Fibroblast of peridontal ligament (primary cell): ENCODE results near the gene WDR88.
"Not testable (repeated sequence)": the region's sequence is repeated elsewhere in the genome, so short reads cannot be mapped to it uniquely, and the experiment has no call there.

Source experiments
- DNase-seq: peaks from one replicate; pipeline ENCODE4 v3.0.0-alpha.2; 2010; ENCODE audit errors: extremely low read depth

Gene WDR88

DNA sequence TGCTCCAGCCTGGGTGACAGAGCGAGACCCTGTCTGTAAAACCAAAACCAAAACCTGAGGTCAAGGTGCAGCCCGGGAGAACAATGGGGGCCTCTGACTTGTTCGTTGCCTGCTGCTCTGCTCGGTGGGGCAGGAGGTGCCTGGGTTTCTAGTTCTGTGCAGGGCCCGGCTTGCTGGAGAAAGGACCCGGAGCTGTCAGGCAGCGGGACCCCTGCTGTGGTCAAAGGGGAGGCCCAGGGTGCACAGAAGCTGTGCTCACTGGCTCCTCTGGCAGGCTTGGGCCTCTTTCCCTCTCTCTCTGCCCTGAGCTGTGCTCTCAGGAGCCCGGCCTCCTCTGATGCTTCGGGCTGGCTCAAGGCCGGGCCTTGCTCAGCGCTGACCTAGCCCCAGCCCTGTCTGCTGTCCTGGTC is 65.7 kb downstream of the WDR88 start:
- DNase-seq, result no peak

DNA sequence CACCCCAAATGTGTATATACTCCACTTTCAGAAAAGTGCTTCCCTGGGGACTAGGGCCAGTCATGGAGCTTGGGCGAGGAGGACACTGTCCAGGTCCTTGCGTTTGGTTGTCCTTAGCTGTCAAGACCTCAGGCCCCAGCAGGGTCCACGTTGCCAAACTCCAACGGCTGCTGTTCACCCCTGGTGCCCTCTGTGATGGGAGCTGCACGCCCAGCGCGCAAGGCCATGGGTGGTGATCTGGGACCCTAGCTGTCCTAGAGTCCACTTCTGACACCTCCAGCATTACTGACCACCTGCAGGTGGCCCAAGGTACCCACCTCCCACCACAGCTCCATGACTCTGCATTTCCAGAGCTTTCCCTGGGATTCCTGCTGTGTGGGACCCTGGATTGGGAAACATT is 66.3 kb downstream of the WDR88 start:
- DNase-seq, result no peak

DNA sequence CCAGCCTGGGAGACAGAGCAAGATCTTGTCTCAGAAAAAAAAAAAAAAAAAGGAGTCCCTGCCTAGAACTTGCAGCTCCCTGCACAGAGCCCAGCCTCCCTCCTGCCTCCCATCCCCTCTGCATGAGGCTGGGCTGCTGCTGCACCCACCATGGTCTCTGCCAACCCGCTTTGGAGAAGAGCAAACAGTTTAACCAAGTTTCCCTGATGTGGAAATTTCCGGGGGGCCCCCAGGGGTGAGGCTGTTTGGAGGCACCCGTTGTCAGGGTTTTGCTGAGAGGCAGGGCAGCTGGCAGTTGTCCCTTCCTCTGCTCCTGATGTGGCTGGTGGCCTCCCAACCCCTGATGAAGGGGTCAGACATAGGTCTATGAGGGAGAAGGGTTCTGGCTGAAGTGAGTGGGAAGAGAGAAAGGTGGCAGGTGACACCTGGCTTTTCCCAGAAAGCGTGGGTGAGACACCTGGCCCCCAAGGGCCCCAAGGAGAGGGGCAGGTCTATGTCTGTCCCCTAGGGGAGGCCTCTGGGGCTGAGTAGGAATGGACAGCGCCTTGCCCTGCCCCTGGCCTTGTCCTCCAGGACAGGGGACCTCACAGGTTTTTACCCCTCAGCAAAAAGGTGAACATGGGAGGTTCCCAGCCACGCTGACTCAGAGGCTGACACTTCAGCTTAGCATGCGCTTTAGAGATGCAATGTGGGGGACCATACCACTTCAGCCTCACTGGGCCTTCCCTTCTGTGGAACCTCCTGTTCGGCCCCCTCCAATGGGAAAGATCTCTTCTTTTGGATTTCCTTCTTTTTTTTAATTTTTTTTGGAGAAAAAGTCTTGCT is 67.7 kb downstream of the WDR88 start:
- DNase-seq, result no peak

DNA sequence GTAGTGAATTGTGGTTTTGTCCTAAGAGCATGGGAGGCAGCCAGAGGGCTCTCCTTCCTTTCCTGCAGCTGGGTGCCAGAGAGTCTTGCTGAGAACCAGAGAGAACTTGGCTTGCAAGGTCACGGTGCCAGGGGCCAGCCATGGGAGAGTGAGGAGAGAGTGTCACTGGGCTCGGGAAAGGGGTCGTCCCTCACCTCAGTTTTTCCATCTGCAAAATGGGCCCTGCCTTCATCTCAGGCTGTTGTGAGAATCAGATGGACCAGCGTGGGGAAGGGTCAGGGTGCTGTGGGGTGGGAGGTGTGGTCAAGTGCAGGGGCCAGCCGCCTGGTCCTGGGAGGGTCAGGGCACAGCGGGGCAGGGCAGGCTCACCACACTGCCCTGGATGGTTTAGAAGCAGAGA is 69.6 kb downstream of the WDR88 start:
- DNase-seq, result no peak

DNA sequence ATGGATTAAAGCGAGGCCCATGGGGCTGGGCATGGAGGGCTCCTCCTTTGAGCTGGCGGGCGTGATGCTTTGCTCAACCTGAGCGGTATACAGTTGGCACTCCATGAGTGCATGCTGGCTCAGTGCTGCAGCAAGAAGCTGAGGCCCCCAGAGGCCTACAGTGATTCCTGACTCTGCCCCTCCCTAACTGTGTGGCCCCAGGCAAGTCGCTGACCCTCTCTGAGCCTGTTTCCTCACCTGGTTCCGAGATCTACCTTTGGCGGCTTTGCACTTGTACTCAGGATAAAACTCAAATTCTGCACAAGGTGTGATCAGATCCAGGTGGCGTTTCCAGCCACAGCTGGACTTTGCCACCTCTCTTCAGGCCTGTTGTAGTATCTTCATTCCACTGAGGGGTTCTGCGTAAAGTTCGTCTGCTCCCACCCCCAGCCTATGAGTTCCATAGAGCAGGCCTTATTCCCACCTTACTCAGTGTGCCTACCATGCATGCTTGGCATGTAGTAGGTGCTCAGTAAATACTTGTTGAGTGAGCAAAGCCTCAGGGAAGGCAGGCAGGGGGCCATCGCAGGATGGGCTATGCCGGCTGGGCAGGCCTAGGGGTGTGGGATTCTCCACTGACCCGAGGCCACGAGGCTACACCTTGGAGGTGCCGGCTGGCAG is 70.1 kb downstream of the WDR88 start:
- no peak for DNase-seq

DNA sequence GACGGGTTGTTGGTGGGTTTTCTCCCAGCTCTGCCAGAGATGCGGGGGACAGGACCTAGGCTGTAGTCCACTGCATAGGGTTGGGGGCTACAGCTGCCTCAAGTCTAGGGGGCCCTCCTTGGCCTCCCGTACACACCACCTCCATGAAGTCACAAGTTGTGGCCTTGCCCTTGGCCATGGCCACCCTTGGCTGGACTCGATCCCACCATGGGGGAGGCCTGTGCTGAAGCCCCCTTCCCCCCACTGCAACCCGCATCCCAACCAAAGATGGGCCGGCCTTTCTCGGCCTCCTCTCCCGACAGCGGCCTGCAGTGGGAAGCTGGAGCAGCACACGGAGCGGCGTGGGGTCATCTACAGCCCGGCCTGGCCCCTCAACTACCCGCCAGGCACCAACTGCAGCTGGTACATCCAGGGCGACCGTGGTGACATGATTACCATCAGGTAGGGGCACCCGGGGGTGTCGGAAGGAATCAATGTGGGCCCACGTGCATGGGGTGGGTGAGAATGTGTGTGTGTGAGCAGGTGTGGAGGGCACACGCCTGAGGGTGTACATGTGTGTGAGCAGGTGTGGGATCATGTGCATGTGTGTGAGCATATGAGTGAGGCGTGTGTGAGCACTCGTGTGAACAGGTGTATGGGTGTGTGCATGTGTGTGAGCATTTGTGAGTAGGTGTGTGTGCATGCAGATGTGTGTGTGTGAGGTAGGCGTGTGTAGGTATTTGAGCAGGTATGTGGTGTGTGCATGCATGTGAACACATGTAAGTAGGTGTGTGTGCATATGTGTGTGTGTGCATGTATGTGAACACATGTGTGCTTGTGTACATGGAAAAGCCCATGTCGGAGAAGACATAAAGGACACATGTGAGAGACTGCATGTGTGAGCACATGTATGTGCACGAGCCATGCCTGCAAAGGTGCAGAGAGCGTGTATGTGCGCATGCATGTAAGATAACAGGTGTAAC is 70.9 kb downstream of the WDR88 start:
- DNase-seq, result no peak

DNA sequence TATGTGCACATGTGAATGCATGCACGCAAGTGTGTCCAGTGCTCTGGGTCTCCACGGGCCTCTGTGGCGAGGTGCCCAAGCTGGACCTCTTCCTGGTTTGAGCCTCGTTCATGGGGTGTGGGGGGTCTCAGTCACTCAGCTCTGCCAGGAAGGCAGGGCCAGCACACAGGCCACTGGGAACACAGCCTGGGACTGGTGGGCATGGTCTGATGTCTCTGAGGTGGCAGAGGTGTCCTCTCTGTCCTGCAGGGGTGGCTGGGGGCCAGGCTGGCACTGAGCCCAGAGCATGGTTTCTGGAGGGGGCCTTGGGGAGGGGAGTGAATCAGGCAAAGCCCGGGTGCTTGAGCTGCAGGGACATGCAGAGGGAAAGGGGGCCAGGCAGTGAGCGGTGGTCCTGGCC is 71.6 kb downstream of the WDR88 start:
- DNase-seq, result no peak

DNA sequence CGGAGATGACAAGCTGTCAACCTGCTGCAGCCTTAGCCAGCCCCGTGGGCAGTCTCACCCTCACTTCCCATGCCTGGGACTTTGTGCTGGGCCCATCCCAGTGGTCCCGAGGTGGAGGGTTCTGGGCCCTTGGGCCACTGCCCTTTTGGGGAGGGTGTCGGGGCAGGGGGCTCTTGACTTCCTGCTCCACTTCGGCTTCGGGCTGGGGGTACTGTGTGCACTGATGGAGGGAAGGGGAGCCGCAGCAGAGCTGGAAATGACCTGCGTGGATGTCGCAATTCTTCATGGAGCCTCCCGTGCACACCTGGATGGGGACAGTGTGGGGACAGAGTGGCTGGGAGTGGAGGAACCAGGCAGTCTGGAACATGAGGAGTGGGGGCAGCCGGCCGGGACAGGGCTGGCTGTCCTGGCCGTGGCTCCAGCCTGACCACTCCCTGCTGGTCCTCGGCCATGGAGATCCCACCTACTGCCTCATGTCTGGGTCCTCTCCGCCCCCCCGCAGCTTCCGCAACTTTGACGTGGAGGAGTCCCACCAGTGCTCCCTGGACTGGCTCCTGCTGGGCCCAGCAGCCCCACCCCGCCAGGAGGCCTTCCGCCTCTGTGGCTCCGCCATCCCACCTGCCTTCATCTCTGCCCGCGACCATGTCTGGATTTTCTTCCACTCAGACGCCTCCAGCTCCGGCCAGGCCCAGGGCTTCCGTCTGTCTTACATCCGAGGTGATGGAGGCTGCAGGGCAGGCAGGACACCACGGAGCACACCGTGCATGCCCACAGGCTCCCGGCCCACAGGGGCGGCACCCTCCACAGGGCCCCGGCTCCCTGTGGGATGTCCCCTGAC is 72.4 kb downstream of the WDR88 start:
- DNase-seq, result no peak

DNA sequence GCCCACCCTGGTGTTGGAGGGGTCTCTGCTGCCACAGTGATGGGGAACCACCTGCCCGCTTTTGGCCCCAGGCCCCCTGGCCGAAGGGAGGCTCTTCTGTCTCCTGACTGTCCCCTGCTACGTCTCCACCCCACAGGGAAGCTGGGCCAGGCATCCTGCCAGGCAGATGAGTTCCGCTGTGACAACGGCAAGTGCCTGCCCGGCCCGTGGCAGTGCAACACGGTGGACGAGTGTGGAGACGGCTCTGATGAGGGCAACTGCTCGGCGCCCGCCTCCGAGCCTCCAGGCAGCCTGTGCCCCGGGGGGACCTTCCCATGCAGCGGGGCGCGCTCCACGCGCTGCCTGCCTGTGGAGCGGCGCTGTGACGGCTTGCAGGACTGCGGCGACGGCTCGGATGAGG is 73.2 kb downstream of the WDR88 start:
- no peak for DNase-seq

DNA sequence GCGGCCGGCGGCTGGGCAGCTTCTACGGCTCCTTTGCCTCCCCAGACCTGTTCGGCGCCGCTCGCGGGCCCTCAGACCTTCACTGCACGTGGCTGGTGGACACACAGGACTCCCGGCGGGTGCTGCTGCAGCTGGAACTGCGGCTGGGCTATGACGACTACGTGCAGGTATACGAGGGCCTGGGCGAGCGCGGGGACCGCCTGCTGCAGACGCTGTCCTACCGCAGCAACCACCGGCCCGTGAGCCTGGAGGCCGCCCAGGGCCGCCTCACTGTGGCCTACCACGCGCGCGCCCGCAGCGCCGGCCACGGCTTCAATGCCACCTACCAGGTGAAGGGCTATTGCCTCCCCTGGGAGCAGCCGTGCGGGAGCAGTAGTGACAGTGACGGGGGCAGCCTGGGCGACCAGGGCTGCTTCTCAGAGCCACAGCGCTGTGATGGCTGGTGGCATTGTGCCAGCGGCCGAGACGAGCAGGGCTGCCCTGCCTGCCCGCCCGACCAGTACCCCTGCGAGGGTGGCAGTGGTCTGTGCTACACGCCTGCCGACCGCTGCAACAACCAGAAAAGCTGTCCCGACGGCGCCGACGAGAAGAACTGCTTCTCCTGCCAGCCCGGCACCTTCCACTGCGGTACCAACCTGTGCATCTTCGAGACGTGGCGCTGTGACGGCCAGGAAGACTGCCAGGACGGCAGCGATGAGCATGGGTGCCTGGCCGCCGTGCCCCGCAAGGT is 73.8 kb downstream of the WDR88 start:
- no peak for DNase-seq

DNA sequence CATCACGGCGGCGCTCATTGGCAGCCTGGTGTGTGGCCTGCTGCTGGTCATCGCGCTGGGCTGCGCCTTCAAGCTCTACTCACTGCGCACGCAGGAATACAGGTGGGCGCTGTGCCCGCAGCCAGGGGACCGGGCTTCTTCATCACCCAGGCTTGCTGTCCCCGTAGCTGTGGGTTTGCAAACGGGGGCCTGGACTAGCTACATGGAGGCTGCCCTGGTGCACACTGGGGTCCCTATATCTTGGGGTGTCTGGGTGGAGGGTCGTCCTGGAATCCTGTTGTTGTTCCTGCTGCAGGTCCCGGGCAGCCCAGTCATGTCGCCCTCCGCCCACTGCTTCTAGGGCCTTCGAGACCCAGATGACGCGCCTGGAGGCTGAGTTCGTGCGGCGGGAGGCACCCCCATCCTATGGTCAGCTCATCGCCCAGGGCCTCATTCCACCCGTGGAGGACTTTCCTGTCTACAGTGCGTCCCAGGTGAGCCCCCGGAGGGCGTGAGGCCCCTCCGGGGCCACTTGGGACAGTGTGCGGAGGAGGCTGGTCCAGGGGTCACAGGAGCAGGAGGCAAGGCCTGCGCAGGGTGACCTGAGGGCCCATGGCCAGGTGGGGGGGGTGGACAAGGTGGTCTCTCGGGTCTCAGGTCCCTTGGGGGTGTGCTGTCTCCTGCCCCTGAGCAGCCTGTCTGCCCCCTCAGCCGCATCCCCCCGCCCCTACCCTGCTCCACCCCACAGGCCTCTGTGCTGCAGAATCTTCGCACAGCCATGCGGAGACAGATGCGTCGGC is 74.5 kb downstream of the WDR88 start:
- no peak for DNase-seq

DNA sequence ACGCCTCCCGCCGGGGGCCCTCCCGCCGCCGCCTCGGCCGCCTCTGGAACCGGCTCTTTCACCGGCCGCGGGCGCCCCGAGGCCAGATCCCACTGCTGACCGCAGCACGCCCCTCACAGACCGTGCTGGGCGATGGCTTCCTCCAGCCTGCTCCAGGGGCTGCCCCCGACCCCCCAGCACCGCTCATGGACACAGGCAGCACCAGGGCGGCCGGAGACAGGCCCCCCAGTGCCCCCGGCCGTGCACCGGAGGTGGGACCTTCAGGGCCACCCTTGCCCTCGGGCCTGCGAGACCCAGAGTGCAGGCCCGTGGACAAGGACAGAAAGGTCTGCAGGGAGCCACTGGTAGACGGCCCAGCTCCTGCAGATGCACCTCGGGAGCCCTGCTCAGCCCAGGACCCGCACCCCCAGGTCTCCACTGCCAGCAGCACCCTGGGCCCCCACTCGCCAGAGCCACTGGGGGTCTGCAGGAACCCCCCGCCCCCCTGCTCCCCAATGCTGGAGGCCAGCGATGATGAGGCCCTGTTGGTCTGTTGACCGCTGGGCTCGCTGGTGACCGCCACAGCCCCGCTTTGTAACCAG is 75.2 kb downstream of the WDR88 start:
- DNase-seq, result no peak

DNA sequence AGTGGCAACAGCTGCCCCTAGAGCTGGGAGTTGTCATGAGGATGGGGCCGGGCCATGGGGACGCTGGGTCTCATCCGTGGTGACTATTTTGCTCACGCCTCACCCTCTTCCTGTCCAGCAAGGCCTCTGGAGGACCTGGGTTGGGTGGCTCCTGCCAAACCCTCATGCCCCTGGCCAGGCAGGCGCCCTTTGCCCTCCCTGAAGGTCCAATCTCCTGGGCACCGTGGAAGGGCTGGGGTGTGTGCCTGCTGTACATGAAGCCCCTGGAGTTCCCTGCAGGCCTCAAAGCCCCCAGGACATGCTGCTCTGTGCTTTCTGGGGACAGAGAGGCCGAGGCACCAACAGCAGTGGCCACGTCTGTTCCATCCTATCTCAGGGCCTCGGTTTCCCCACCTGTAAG is 76.0 kb downstream of the WDR88 start:
- no peak for DNase-seq

DNA sequence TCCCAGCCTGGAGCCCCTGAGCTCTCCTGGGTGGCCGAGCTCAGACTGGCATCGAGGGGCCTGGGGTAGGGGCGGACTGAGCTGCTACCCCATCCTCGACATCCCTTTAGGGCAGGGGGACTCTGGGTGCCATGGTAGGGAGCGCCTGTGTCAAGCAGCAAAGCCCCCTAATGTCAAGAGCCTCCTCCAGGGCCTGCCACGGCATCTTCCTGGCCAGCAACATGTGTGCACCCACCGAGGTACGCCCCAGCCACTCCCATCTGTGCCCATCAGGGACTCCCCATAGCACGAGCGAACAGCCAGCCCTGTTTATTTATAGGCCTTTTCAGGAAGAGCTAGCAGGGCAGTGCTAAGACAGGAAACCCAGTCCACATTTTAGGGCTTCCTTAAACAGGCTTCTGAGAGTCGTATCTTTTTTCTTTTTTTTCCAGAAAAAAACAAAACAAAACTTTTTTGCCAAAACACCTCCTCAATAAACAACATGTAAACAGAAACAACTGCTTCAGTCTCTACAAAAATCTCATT is 76.5 kb downstream of the WDR88 start:
- DNase-seq, result no peak

DNA sequence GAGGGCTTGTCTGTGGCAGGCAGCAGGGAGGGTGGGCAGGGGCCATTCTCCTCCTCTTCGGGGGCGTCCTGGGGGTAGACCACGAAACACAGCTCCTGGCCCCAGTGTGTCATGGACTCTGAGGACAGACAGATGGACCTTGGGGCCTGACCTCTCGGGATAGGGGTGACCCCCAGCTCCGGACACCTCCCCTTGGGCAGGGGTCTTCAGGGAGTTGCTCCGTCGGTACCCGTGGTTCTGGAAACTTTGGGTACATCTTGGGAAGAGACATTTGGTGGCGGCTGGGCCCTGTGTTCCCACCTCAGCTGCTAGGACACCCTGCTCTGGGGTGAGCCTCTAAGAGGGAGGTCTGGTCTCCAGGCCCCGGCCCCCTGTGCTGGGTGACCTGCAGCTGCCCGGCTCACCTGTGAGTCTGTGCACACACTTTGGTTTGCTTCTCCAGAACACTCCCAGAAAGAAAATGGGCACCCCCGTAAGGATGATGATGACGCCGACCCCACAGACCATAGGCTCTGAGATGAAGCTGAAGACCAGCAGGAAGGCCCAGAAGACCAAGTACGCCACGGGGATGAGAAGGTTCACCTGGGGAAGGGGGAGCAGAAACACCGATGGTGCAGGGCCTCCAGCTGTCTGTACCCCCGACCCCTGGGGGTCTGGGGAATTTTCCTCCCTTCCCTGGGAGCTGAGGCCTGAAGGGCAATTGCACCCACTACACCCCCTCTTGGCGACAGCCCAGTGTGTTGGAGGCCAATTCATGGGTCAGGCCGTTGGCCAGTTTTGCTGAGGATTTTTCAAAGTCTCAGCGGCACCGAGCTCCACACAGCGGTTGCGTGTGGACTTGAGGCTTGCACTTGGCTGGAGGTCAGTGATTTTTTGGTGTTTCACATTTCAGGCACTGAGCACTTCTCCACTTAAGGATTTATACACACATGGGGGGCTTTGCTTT is 77.3 kb downstream of the WDR88 start:
- no peak for DNase-seq

DNA sequence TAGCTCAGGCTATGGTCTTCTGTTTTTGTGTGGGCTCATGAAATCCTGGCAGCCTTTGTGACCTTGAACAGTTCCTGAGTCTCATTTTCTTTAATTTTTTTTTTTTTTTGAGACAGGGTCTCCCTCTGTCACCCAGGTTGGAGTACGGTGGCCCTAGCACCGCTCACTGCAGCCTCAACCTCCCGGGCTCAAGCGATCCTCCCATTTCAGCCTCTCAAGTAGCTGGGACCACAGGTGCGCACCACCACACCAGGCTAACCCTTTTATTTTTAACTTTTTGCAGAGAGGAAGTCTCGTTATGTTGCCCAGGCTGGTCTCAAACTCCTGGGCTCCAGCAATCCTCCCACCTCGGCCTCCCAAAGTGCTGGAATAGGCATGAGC is 77.9 kb downstream of the WDR88 start:
- DNase-seq, result not testable (repeated sequence)

DNA sequence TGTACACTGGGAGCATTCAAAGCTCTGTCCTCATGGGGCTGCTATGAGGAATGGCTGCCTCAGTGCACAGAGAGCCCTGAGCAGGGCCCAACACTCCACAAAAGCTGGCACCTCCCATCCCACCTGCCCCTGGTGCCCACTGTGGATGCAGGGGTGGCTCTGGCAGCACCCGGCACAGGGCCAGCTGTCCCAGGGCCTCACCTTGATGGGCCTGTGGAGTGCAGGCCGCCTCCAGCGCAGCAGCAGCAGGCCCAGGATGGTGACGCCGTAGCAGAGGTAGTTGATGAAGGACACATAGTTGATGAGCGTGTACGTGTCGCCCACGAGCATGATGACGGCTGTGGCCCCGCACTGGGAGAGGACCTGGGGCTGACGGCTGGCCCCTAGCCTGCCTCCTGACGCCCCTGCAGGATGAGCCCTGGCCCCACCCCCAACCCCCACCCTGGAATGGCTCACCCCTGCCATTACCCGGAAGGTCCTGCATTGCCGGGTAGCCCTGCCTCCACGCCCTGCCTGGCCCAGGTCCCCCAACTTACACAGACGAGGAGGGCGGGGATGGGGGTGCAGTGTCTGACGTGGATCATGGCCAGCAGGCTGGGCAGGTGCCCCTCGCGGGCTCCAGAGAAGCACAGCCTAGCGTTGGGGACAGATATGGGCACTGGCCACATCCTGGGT is 78.5 kb downstream of the WDR88 start:
- no peak for DNase-seq
